ENCODE data around the gene SCAMP5. TPM values are rescaled to one million over a fixed set of nuclear protein-coding genes. Genes with fewer than 3 reads are reported as not detected.

The SCAMP5 gene
- total and polyA plus RNA-seq, 2 of the 4 experiments (the other 2 are of a cell fraction), result 0.36 to 1.6 TPM

DNA sequence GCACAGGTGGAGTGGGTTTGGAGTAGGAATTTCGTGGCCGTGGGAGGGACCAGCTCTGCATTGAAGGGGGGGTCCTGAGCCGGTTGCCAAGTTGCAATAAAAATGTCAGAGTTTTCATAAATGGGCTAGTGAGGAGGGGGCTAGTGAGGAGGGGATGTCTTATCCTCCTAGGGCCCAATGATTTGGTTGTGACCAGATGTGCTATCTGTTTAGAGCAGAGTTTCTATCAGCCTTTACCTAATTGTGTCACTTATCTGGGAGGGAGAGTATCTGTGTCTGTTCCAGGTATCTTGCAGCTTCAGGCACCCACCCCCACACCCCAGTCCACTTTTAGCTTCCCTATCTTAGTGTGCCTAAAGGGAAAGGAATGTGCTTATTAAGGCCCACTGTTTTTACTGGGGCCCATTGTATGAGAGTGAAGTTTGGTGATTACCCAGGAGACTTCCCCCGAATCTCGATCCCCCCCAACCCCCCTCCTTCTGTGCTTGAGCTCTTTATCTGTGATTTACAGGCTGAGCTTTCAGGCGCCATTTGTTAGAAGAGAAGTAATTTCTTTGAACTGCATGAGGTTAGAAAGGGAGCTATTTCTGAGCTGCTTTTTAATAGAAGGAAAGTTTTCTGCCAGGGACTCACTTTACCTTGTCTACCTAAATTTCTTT, 70.6 kb downstream of the SCAMP5 start:
- DNase-seq, result no peak
- H3K79me1 ChIP-seq (ENCODE audit: low read depth in 1 of 2, low read length in 2 of 2), result no peaks in the 10 kb centered on the region
- H4K20me1 ChIP-seq (ENCODE audit: insufficient read depth, low read length), result 0 out of 2 replicates have a peak, but pooled peaks cover 3% of the 10 kb centered on the region
- H4K91ac ChIP-seq (ENCODE audit: insufficient read depth, low read depth, low read length), result no peak overlapping the region
- no peak overlapping the region for H3K4me2 ChIP-seq (ENCODE audit: low read depth, low read length)
- in situ Hi-C loops (cut with MboI; ENCODE audit: low sequenced_read_pairs) (no loop called here), intact Hi-C loops (cut with micrococcal nuclease) (no loop called here), dilution Hi-C loops (cut with HindIII; ENCODE audit: low sequenced_read_pairs, unreplicated experiment) (no loop called here)
- H2BK15ac ChIP-seq (ENCODE audit: low read depth, low read length), result no peak overlapping the region
- no peak overlapping the region for H2AK5ac ChIP-seq (ENCODE audit: low read depth, low read length)
- H2AK9ac ChIP-seq (replicated peaks; ENCODE audit: low read depth, low read length, poor library complexity), result peak overlapping the region; percentile 28
- H3K27me3 ChIP-seq (ENCODE audit: control insufficient read depth, insufficient read depth, low read length), result peaks cover 12% of the 10 kb centered on the region
- H3K23ac ChIP-seq (ENCODE audit: low read depth, low read length), result no peak overlapping the region
- ChIA-PET CTCF (interaction anchor here (0.6 to 0.7 kb wide), 2 partner anchors 34 to 220 kb away, joined by 6 read pairs; no protein-coding TSS in a partner anchor), POLR2A (ENCODE audit: unreplicated experiment) (no interaction called here)
- H3K9me3 ChIP-seq (ENCODE audit: control insufficient read depth, insufficient read depth, low read length), result 0 out of 2 replicates have a peak, but pooled peaks cover 2% of the 10 kb centered on the region
- H3K9me1 ChIP-seq (ENCODE audit: insufficient read depth, low read length), result no peaks in the 10 kb centered on the region
- no peak overlapping the region for H2BK120ac ChIP-seq (ENCODE audit: low read depth, low read length)
- H3K56ac ChIP-seq (ENCODE audit: extremely low read depth, insufficient read depth, low read length), result no peak overlapping the region
- H3K18ac ChIP-seq (ENCODE audit: low read depth, low read length), result no peak overlapping the region
- no peak overlapping the region for H3K4me3 ChIP-seq (ENCODE audit: insufficient read depth, low read depth, low read length)
- no CpG with 5 or more reads among the region's 6 CpGs for WGBS, 2 experiments (ENCODE audit: extremely low coverage in 2 of 2, insufficient read length in 1 of 2)
- H2AFZ ChIP-seq (replicated peaks; ENCODE audit: low read length, poor library complexity), result no peak overlapping the region
- H2BK20ac ChIP-seq (ENCODE audit: low read depth, low read length), result no peak overlapping the region
- no peak overlapping the region for H4K8ac ChIP-seq (ENCODE audit: low read depth in 2 of 2, low read length in 2 of 2)
- H4K5ac ChIP-seq (ENCODE audit: low read depth, low read length), result no peak overlapping the region
- no peak overlapping the region for H3K27ac ChIP-seq (ENCODE audit: insufficient read depth, low read length)
- no peak overlapping the region for H3K4ac ChIP-seq (ENCODE audit: low read depth, low read length)
- ATAC-seq (ENCODE audit: low read depth), result no peak
- BruUV-seq (replicated peaks), result no TSS peak
- TF ChIP-seq NFE2L2 (IDR thresholded peaks at IDR 0.05; ENCODE audit: low read depth, low read length) (no peak), MAFK (IDR thresholded peaks at IDR 0.05; ENCODE audit: low read depth, low read length) (no peak), SMC3 (IDR thresholded peaks at IDR 0.05; ENCODE audit: low read depth, low read length) (no peak), MAZ (IDR thresholded peaks at IDR 0.05; ENCODE audit: borderline replicate concordance, low read depth, low read length) (no peak), RFX5 (IDR thresholded peaks at IDR 0.05; ENCODE audit: low read depth, low read length) (no peak), RCOR1 (IDR thresholded peaks at IDR 0.05; ENCODE audit: insufficient replicate concordance, low read length) (no peak), MXI1 (IDR thresholded peaks at IDR 0.05; ENCODE audit: borderline replicate concordance, low read depth, low read length) (no peak), CEBPB (IDR thresholded peaks at IDR 0.05; ENCODE audit: low read depth, low read length) (no peak)
- no peak overlapping the region for H3K14ac ChIP-seq (replicated peaks; ENCODE audit: low read depth, low read length)
- H2BK5ac ChIP-seq (ENCODE audit: low read depth, low read length, poor library complexity, severe bottlenecking), result no peak overlapping the region
- no peaks in the 10 kb centered on the region; the same call in 1 of the 2 replicates for H3K4me1 ChIP-seq (ENCODE audit: control insufficient read depth, insufficient read depth, low read length)
- H3K9ac ChIP-seq (ENCODE audit: low read depth, low read length), result no peak overlapping the region
- no peaks in the 10 kb centered on the region for H3K36me3 ChIP-seq (ENCODE audit: control insufficient read depth, insufficient read depth, low read length)
